HCT116 (cell line): ENCODE measurements around the gene NTNG2. TPM values are rescaled to one million over a fixed set of nuclear protein-coding genes. Genes with fewer than 3 reads are reported as not detected.

ENCODE experiments used
- ATAC-seq: fragments of 200-7000 bp; cut with Tn5 transposase; 2 replicates; pipeline ENCODE4 v1.9.1; 2020; ENCODE audit warnings: mild to moderate bottlenecking, moderate library complexity
- BruUV-seq: library from RNA; stranded (reverse); fragments of 400-500 nt; replicated peaks from 2 replicates; lab custom pipeline; 2021; lab: Mats Ljungman, UMichigan
- CTCF ChIA-PET: fragments of 300-600 bp; sonication (Branson Sonifier 250); formaldehyde crosslinking; loops from one replicate; lab custom pipeline; 2021; ENCODE audit warnings: antibody characterized with exemption; lab: Charles Lee
- POLR2A ChIA-PET: fragments of 300-600, 350-600 bp; sonication (Branson Sonifier 250); formaldehyde crosslinking; loops from one replicate; lab custom pipeline; 2021; ENCODE audit warnings: antibody characterized with exemption; lab: Charles Lee
- RAD21 ChIA-PET, 2 experiments: fragments of 300-600 bp; sonication (Branson Sonifier 250); formaldehyde crosslinking; loops; one replicate each; lab custom pipeline; 2023; ENCODE audit warnings: low total read pairs in 2 of 2; ENCODE audit not compliant: uncharacterized antibody in 2 of 2, unreplicated experiment in 2 of 2, low non-redundant PET in 1 of 2; lab: Charles Lee
- DNase-seq: peaks from one replicate; pipeline ENCODE4 v3.0.0-alpha.2; 2010; ENCODE audit warnings: low read depth, low spot score
- H2AFZ ChIP-seq: fragments of 200-600 bp; shearing (Covaris generic), sonication (generic); 2 replicates; pipeline ENCODE4 v1.6.1; 2017; ENCODE audit warnings: low read depth, mixed run types, mixed read lengths, antibody characterized with exemption, low read length; ENCODE audit not compliant: poor library complexity, severe bottlenecking
- H3K27ac ChIP-seq: 2 replicates; pipeline ENCODE4 v1.5.1; 2012; ENCODE audit warnings: low read depth, low read length
- H3K27me3 ChIP-seq: fragments of 200-600 bp; sonication (generic); 2 replicates; pipeline ENCODE4 v1.6.1; 2016; ENCODE audit warnings: mixed run types, low read length, mixed read lengths; ENCODE audit not compliant: insufficient read depth
- H3K36me3 ChIP-seq, 2 experiments: fragments of 200-500 bp in 1 of 2; fragments of 200-600 bp in 1 of 2; sonication (Bioruptor generic) in 1 of 2; sonication (generic) in 1 of 2; 2 replicates each; pipeline versions ENCODE4 v1.5.1 to v1.6.1; 2014 to 2016; ENCODE audit warnings: low read length in 2 of 2, inconsistent platforms in 1 of 2, mixed read lengths in 1 of 2, mixed run types in 1 of 2; ENCODE audit not compliant: insufficient read depth in 2 of 2, control insufficient read depth in 1 of 2
- H3K4me1 ChIP-seq, 2 experiments: fragments of 200-600 bp in 1 of 2; sonication (generic) in 1 of 2; 2 replicates each; pipeline versions ENCODE4 v1.5.1 to v1.6.1; 2012 to 2017; ENCODE audit warnings: low read length in 2 of 2, inconsistent platforms in 1 of 2, mild to moderate bottlenecking in 1 of 2, mixed read lengths in 1 of 2, mixed run types in 1 of 2, moderate library complexity in 1 of 2; ENCODE audit not compliant: insufficient read depth in 2 of 2, control insufficient read depth in 1 of 2
- H3K4me2 ChIP-seq: fragments of 200-600 bp; sonication (generic); 2 replicates; pipeline ENCODE4 v1.6.1; 2017; ENCODE audit warnings: mixed run types, low read length, mixed read lengths
- H3K4me3 ChIP-seq, 2 experiments: fragments of 200-600 bp in 1 of 2; sonication (generic) in 1 of 2; replicated peaks in 1 of 2; 2 replicates each; pipeline ENCODE4 v1.5.1; 2011 to 2016; ENCODE audit warnings: low read length in 2 of 2, control low read depth in 1 of 2, low read depth in 1 of 2, mild to moderate bottlenecking in 1 of 2, mixed read lengths in 1 of 2, mixed run types in 1 of 2
- H3K79me2 ChIP-seq: fragments of 200-600 bp; sonication (generic); 2 replicates; pipeline ENCODE4 v1.6.1; 2017; ENCODE audit warnings: mild to moderate bottlenecking, mixed run types, low read length, moderate library complexity, mixed read lengths; ENCODE audit not compliant: insufficient read depth
- H3K9ac ChIP-seq: fragments of 200-600 bp; sonication (generic); 2 replicates; pipeline ENCODE4 v1.6.1; 2016; ENCODE audit warnings: low read length, mixed read lengths
- H3K9me2 ChIP-seq: fragments of 200-600 bp; sonication (generic), shearing (Covaris generic); 2 replicates; pipeline ENCODE4 v1.6.1; 2017; ENCODE audit warnings: mixed run types, mild to moderate bottlenecking, moderate library complexity; ENCODE audit not compliant: insufficient read depth
- H3K9me3 ChIP-seq, 2 experiments: fragments of 200-500 bp in 1 of 2; fragments of 200-600 bp in 1 of 2; sonication (Bioruptor generic) in 1 of 2; sonication (generic) in 1 of 2; 2 replicates each; pipeline ENCODE4 v1.6.1; 2014 to 2017; ENCODE audit warnings: low read length in 2 of 2, mixed read lengths in 2 of 2, inconsistent platforms in 1 of 2, low read depth in 1 of 2, mild to moderate bottlenecking in 1 of 2, mixed run types in 1 of 2, moderate library complexity in 1 of 2; ENCODE audit not compliant: control insufficient read depth in 1 of 2, insufficient read depth in 1 of 2
- H4K20me1 ChIP-seq: fragments of 200-600 bp; sonication (generic), shearing (Covaris generic); 2 replicates; pipeline ENCODE4 v1.6.1; 2017; ENCODE audit warnings: mixed run types, mild to moderate bottlenecking, moderate library complexity; ENCODE audit not compliant: insufficient read depth
- ELF1 ChIP-seq: IDR thresholded peaks from 2 replicates; pipeline ENCODE4 v1.6.1; 2012; ENCODE audit warnings: low read depth, borderline replicate concordance
- JUND ChIP-seq: IDR thresholded peaks from 2 replicates; pipeline ENCODE4 v1.6.1; 2012
- TCF7L2 ChIP-seq: IDR thresholded peaks from 2 replicates; pipeline ENCODE4 v1.7.0; 2011; ENCODE audit warnings: borderline replicate concordance, inconsistent platforms; ENCODE audit not compliant: insufficient read depth, insufficient read length; ENCODE audit errors: extremely low read depth
- ZNF274 ChIP-seq: fragments of 200-500 bp; sonication (Bioruptor generic); IDR thresholded peaks from 2 replicates; pipeline ENCODE4 v1.6.1; 2014; ENCODE audit warnings: mild to moderate bottlenecking, low read depth, low read length, inconsistent platforms
- intact Hi-C: fragments of 100-400 bp; cut with micrococcal nuclease; formaldehyde crosslinking; loops from 2 replicates; pipeline ENCODE4 v1.10.0; 2022
- total RNA-seq: library from RNA; stranded (reverse); gene quantifications from one replicate; pipeline ENCODE4 v1.2.1, GENCODE V29; 2021; ENCODE audit not compliant: unreplicated experiment

Gene NTNG2
- total RNA-seq, 1 experiment from 2014 or later = 2.5 TPM

- ATAC-seq (no peak), DNase-seq (no peak)
- H3K27me3 ChIP-seq = no peaks in the 10 kb centered on the region
- intact Hi-C loops = no loop called here
- H3K4me3 ChIP-seq = no peak overlapping the region
- H3K9me3 ChIP-seq = no peaks in the 10 kb centered on the region
- H3K9me2 ChIP-seq = no peaks in the 10 kb centered on the region
- H3K36me3 ChIP-seq = no peaks in the 10 kb centered on the region
- H3K27ac ChIP-seq = no peak overlapping the region
- BruUV-seq = no TSS peak
- no peaks in the 10 kb centered on the region for H3K79me2 ChIP-seq
- CTCF ChIA-PET = interaction anchor here (1.2 kb wide), 1 partner anchor 14 kb away, joined by 4 read pairs; no protein-coding TSS in a partner anchor
- H2AFZ ChIP-seq = no peak overlapping the region
- H3K9ac ChIP-seq = no peak overlapping the region
- H3K4me1 ChIP-seq = peaks cover 7 to 22% of the 10 kb centered on the region in 2 experiments; a peak in 3 of 4 replicates
- POLR2A ChIA-PET = no interaction called here
- no peaks in the 10 kb centered on the region for H4K20me1 ChIP-seq
- RAD21 ChIA-PET = no interaction called here
- TF ChIP-seq ELF1 (no peak), ZNF274 (no peak), JUND (no peak)
- no peak overlapping the region for H3K4me2 ChIP-seq
These were observed 83.6 kb downstream of the NTNG2 start for GRCh38 chr9:132245465-132245864.

GRCh38 chr9:132247942-132248341, 86.1 kb downstream of the NTNG2 start:
- H3K36me3 ChIP-seq = no peaks in the 10 kb centered on the region
- H3K4me3 ChIP-seq = no peak overlapping the region
- H3K4me2 ChIP-seq = no peak overlapping the region
- RAD21 ChIA-PET = no interaction called here
- H3K4me1 ChIP-seq = peaks cover 0 to 5% of the 10 kb centered on the region in 2 experiments; a peak in 1 of 4 replicates
- DNase-seq = no peak
- POLR2A ChIA-PET = no interaction called here
- CTCF ChIA-PET = interaction anchor here (1.5 kb wide), 1 partner anchor 11 kb away, joined by 7 read pairs; no protein-coding TSS in a partner anchor
- peaks cover 5 to 15% of the 10 kb centered on the region in 2 experiments; a peak in 2 of 4 replicates for H3K9me3 ChIP-seq
- H3K79me2 ChIP-seq = no peaks in the 10 kb centered on the region
- H3K9ac ChIP-seq = no peak overlapping the region
- no peak for ATAC-seq
- H3K27me3 ChIP-seq = no peaks in the 10 kb centered on the region
- H3K9me2 ChIP-seq = no peaks in the 10 kb centered on the region
- intact Hi-C loops = no loop called here
- no TSS peak for BruUV-seq
- H3K27ac ChIP-seq = no peak overlapping the region
- no peaks in the 10 kb centered on the region for H4K20me1 ChIP-seq
- no peak for TF ChIP-seq TCF7L2
- H2AFZ ChIP-seq = no peak overlapping the region
